K562 (cell line): ENCODE measurements around the gene AMDHD2. TPM values are rescaled to one million over a fixed set of nuclear protein-coding genes. Genes with fewer than 3 reads are reported as not detected.

Experiments
- HDAC1 ChIP-seq, 2 experiments: fragments of 450-650 bp; IDR thresholded peaks; 2 replicates each; pipeline ENCODE4 v1.6.1; 2016 to 2017; ENCODE audit warnings: inconsistent platforms in 1 of 2, mild to moderate bottlenecking in 1 of 2, moderate library complexity in 1 of 2
- MNT ChIP-seq, 2 experiments: fragments of 450-650 bp; conservative IDR thresholded peaks; 2 replicates each; pipeline ENCODE4 v1.6.1; 2017; ENCODE audit warnings: mild to moderate bottlenecking in 2 of 2, moderate library complexity in 2 of 2
- PHF20 ChIP-seq: fragments of 450-650 bp; IDR thresholded peaks from 2 replicates; pipeline ENCODE4 v1.6.1; 2018; ENCODE audit not compliant: partially characterized antibody
- PKNOX1 ChIP-seq: fragments of 450-650 bp; IDR thresholded peaks from 2 replicates; pipeline ENCODE4 v1.6.1; 2016
- RBFOX2 ChIP-seq: fragments of 200-400 bp; formaldehyde crosslinking; IDR thresholded peaks from 2 replicates; pipeline ENCODE4 v1.6.1; 2017; ENCODE audit warnings: low read depth, mild to moderate bottlenecking, low read length, moderate library complexity
- RCOR1 ChIP-seq, 2 experiments: IDR thresholded peaks; 2 replicates each; pipeline ENCODE4 v1.6.1; 2012; ENCODE audit warnings: low read depth in 2 of 2, low read length in 2 of 2, borderline replicate concordance in 1 of 2, improper control_type of control experiment in 1 of 2
- SIN3A ChIP-seq, 2 experiments: fragments of 150-350 bp in 1 of 2; IDR thresholded peaks; 2 replicates each; pipeline ENCODE4 v1.6.1; 2011 to 2016; ENCODE audit warnings: borderline replicate concordance in 2 of 2, low read depth in 2 of 2, low read length in 2 of 2, mild to moderate bottlenecking in 2 of 2, moderate library complexity in 2 of 2; ENCODE audit not compliant: control insufficient read depth in 1 of 2
- THAP12 ChIP-seq: fragments of 250-450 bp; sonication (Bioruptor Pico); IDR thresholded peaks from 2 replicates; pipeline ENCODE4 v1.9.0; 2021; ENCODE audit warnings: mild to moderate bottlenecking, inconsistent platforms
- YY1 ChIP-seq, 3 experiments: IDR thresholded peaks; 2 replicates each; pipeline ENCODE4 v1.6.1; 2011; ENCODE audit warnings: low read length in 2 of 3, mild to moderate bottlenecking in 2 of 3, moderate library complexity in 2 of 3, borderline replicate concordance in 1 of 3, control low read depth in 1 of 3, low read depth in 1 of 3; ENCODE audit not compliant: insufficient read depth in 3 of 3, insufficient replicate concordance in 2 of 3, control insufficient read depth in 1 of 3, insufficient read length in 1 of 3; ENCODE audit errors: extremely low read depth in 1 of 3
- ZBTB11 ChIP-seq, 3 experiments: fragments of 200-800 bp in 1 of 3; fragments of 250-450 bp in 1 of 3; fragments of 450-650 bp in 1 of 3; sonication (Bioruptor Pico) in 1 of 3; sonication (Bioruptor generic) in 1 of 3; formaldehyde crosslinking in 1 of 3; IDR thresholded peaks; 2 replicates each; pipeline versions ENCODE4 v1.6.1 to v1.8.0; 2016 to 2022; ENCODE audit warnings: mild to moderate bottlenecking in 2 of 3, missing genetic modification characterization in 2 of 3, missing compliant biosample characterization in 1 of 3, moderate library complexity in 1 of 3
- ZBTB49 ChIP-seq: sonication (generic); formaldehyde crosslinking; IDR thresholded peaks from 2 replicates; pipeline ENCODE4 v1.8.0; 2022; ENCODE audit warnings: missing genetic modification reagents, mild to moderate bottlenecking, borderline replicate concordance
- polyA plus RNA-seq, 8 experiments: library from polyadenylated mRNA; depleted of rRNA in 4 of 8; stranded (reverse) in 5 of 8; unstranded in 3 of 8; fragments of >200 nt; fragmentation: Nextera tagmentation in 2 of 8; fragmentation: Illumina TruSeq in 1 of 8; extraction: Ambion mirVana in 2 of 8; extraction: Trizol in 1 of 8; gene quantifications; 2 replicates each; pipeline versions ENCODE4 v1.2.1 to v1.2.3, GENCODE V29; 2011 to 2014; ENCODE audit warnings: inconsistent platforms in 1 of 8, missing spikeins in 1 of 8
- total RNA-seq, 7 experiments: library from RNA; depleted of rRNA in 6 of 7; stranded (reverse); fragments of >200 nt in 6 of 7; fragmentation: Illumina TruSeq in 2 of 7; extraction: Trizol in 2 of 7; gene quantifications; 2 replicates each; pipeline versions ENCODE4 v1.2.1 to v1.2.3, GENCODE V29; 2011 to 2021; ENCODE audit warnings: low replicate concordance in 1 of 7

The AMDHD2 gene
- total and polyA plus RNA-seq, 9 of the 15 experiments (the other 6 are each of a cell fraction or from before 2014, with no cell fraction given) = 0.38 to 56.9 (median 18.3) TPM; not detected in 1

GRCh38 chr16:2537451-2538379 is 17.5 kb downstream of the AMDHD2 start, which contains the start of gene PDPK1 (continued):
- TF ChIP-seq ZBTB49 (CRISPR knock-in tag) = 0 out of 2 replicates have a peak, but pooled peaks have one; percentile 81
- TF ChIP-seq HDAC1 (IDR thresholded peaks at IDR 0.05) = peak in 1 of 2 experiments; percentile 50; a peak in 1 of 4 replicates
- TF ChIP-seq ZBTB11 (CRISPR knock-in tag; IDR thresholded peaks at IDR 0.05) = peak in 1 of 3 experiments; percentile 62; a peak in 3 of 6 replicates
- peak; percentile 65 to 92 (median 89) for TF ChIP-seq YY1 (IDR thresholded peaks at IDR 0.05; ENCODE audit: borderline replicate concordance in 1 of 3, control insufficient read depth in 1 of 3, extremely low read depth in 1 of 3, insufficient read depth in 3 of 3, insufficient read length in 1 of 3, insufficient replicate concordance in 2 of 3, low read depth in 1 of 3, low read length in 2 of 3)
- no peak for TF ChIP-seq THAP12 (CRISPR knock-in tag)
- TF ChIP-seq RBFOX2 = peak; percentile 74
- peak; percentile 18 for TF ChIP-seq PHF20
- peak in 1 of 2 experiments; percentile 45; a peak in 2 of 4 replicates for TF ChIP-seq MNT (conservative IDR thresholded peaks at IDR 0.05)
- TF ChIP-seq SIN3A (IDR thresholded peaks at IDR 0.05; ENCODE audit: borderline replicate concordance in 2 of 2, control insufficient read depth in 1 of 2, low read depth in 2 of 2, low read length in 2 of 2) = peak in 1 of 2 experiments; percentile 49; a peak in 1 of 4 replicates
- peak; percentile 92 for TF ChIP-seq PKNOX1
- 0 out of 4 replicates have a peak, but pooled peaks of 1 of the 2 experiments have one; percentile 9 for TF ChIP-seq RCOR1 (IDR thresholded peaks at IDR 0.05; ENCODE audit: borderline replicate concordance in 1 of 2, low read depth in 2 of 2, low read length in 2 of 2)
